HepG2 (cell line): ENCODE measurements around the gene NPHP4. TPM values are rescaled to one million over a fixed set of nuclear protein-coding genes. Genes with fewer than 3 reads are reported as not detected.

Experiments used
- ATAC-seq: fragments of 200-7000 bp; cut with Tn5 transposase; 3 replicates; pipeline ENCODE4 v1.9.1; 2020; ENCODE audit warnings: mild to moderate bottlenecking, moderate library complexity
- BruUV-seq: library from RNA; stranded (reverse); fragments of 400-500 nt; replicated peaks from 2 replicates; lab custom pipeline; 2021; lab: Mats Ljungman, UMichigan
- CTCF ChIA-PET: fragments of 300-600 bp; formaldehyde crosslinking; extraction: SDS; loops from one replicate; lab custom pipeline; 2021; ENCODE audit warnings: low total read pairs, inconsistent platforms, low intra/inter-chr PET ratio; lab: Yijun Ruan, JAX
- POLR2A ChIA-PET: fragments of 350-600 bp; sonication (Branson Sonifier 250); formaldehyde crosslinking; loops from one replicate; lab custom pipeline; 2020; ENCODE audit warnings: antibody characterized with exemption, inconsistent platforms; lab: Yijun Ruan, JAX
- DNase-seq: peaks from one replicate; pipeline ENCODE4 v3.0.0-alpha.2; 2015; ENCODE audit warnings: low spot score
- FAIRE-seq: peaks from 3 replicates; lab custom pipeline; 2011; peaks lifted over from hg19 to GRCh38; lab: Jason Lieb, UNC
- H2AFZ ChIP-seq: one replicate; pipeline ENCODE4 v1.6.1; 2011; ENCODE audit warnings: low read length, inconsistent platforms
- H3K27ac ChIP-seq: fragments of 300-600 bp; 3 replicates; pipeline ENCODE4 v1.8.0; 2011; ENCODE audit warnings: mixed run types, mild to moderate bottlenecking, mixed read lengths, low read length, inconsistent platforms; ENCODE audit not compliant: insufficient read depth; ENCODE audit errors: extremely low read length
- H3K27me3 ChIP-seq, 2 experiments: fragments of 200-600 bp in 1 of 2; 2 replicates in 1 of 2; 3 replicates in 1 of 2; pipeline versions ENCODE4 v1.6.0 to v1.8.0; 2011; ENCODE audit warnings: low read length in 2 of 2, mild to moderate bottlenecking in 2 of 2, moderate library complexity in 2 of 2, inconsistent platforms in 1 of 2; ENCODE audit not compliant: insufficient read depth in 2 of 2, control insufficient read depth in 1 of 2
- H3K36me3 ChIP-seq, 2 experiments: fragments of 200-600 bp in 1 of 2; replicated peaks in 1 of 2; 2 replicates in 1 of 2; 3 replicates in 1 of 2; pipeline versions ENCODE4 v1.5.1 to v1.8.0; 2011; ENCODE audit warnings: low read length in 2 of 2, inconsistent platforms in 1 of 2; ENCODE audit not compliant: insufficient read depth in 2 of 2, control insufficient read depth in 1 of 2
- H3K4me1 ChIP-seq: 2 replicates; pipeline ENCODE4 v1.5.1; 2012; ENCODE audit warnings: low read length, inconsistent platforms; ENCODE audit not compliant: insufficient read depth
- H3K4me2 ChIP-seq: 2 replicates; pipeline ENCODE4 v1.6.0; 2011; ENCODE audit warnings: low read depth, low read length, inconsistent platforms
- H3K4me3 ChIP-seq, 3 experiments: fragments of 200-600 bp in 1 of 3; sonication (generic), shearing (Covaris generic) in 1 of 3; replicated peaks in 1 of 3; 2 replicates each; pipeline ENCODE4 v1.5.1; 2011 to 2016; ENCODE audit warnings: low read length in 3 of 3, inconsistent platforms in 2 of 3, low read depth in 2 of 3, mild to moderate bottlenecking in 2 of 3, control low read depth in 1 of 3, mixed read lengths in 1 of 3; ENCODE audit not compliant: insufficient read depth in 1 of 3
- H3K79me2 ChIP-seq: one replicate; pipeline ENCODE4 v1.6.1; 2011; ENCODE audit warnings: low read length, inconsistent platforms; ENCODE audit not compliant: insufficient read depth
- H3K9ac ChIP-seq: 2 replicates; pipeline ENCODE4 v1.6.0; 2011; ENCODE audit warnings: mild to moderate bottlenecking, low read depth, low read length, inconsistent platforms; ENCODE audit not compliant: insufficient read depth
- H3K9me3 ChIP-seq: 2 replicates; pipeline ENCODE4 v1.5.1; 2012; ENCODE audit warnings: mild to moderate bottlenecking, low read length
- H4K20me1 ChIP-seq: 2 replicates; pipeline ENCODE4 v1.6.0; 2011; ENCODE audit warnings: inconsistent platforms, mild to moderate bottlenecking, low read length, moderate library complexity; ENCODE audit not compliant: insufficient read depth
- ATF7 ChIP-seq, 2 experiments: fragments of 450-650 bp in 1 of 2; sonication (generic) in 1 of 2; formaldehyde crosslinking in 1 of 2; IDR thresholded peaks; 2 replicates each; pipeline versions ENCODE4 v1.4.0 to v1.6.1; 2016 to 2020; ENCODE audit warnings: antibody characterized with exemption in 1 of 2, mild to moderate bottlenecking in 1 of 2, missing genetic modification reagents in 1 of 2
- ATM ChIP-seq: fragments of 450-650 bp; IDR thresholded peaks from 2 replicates; pipeline ENCODE4 v1.7.1; 2017; ENCODE audit warnings: mild to moderate bottlenecking, borderline replicate concordance
- CEBPB ChIP-seq: IDR thresholded peaks from 2 replicates; pipeline ENCODE4 v1.6.1; 2011; ENCODE audit warnings: low read depth, low read length, improper control_type of control experiment, borderline replicate concordance
- HNF4G ChIP-seq, 2 experiments: sonication (generic) in 1 of 2; formaldehyde crosslinking in 1 of 2; IDR thresholded peaks; 2 replicates each; pipeline versions ENCODE4 v1.4.0 to v1.6.1; 2011 to 2020; ENCODE audit warnings: borderline replicate concordance in 2 of 2, low read depth in 2 of 2, mild to moderate bottlenecking in 2 of 2, low read length in 1 of 2, missing genetic modification reagents in 1 of 2, moderate library complexity in 1 of 2
- ISX ChIP-seq: sonication (generic); formaldehyde crosslinking; conservative IDR thresholded peaks from 2 replicates; pipeline ENCODE4 v1.5.0; 2020; ENCODE audit warnings: missing genetic modification reagents
- KAT2B ChIP-seq: fragments of 150-350 bp; IDR thresholded peaks from 2 replicates; pipeline ENCODE4 v1.6.1; 2014; ENCODE audit warnings: low read depth, low read length, borderline replicate concordance
- NFIB ChIP-seq: sonication (generic); formaldehyde crosslinking; IDR thresholded peaks from 2 replicates; pipeline ENCODE4 v1.9.0; 2021; ENCODE audit warnings: missing genetic modification reagents, mild to moderate bottlenecking, borderline replicate concordance
- SIX4 ChIP-seq: sonication (generic); formaldehyde crosslinking; IDR thresholded peaks from 2 replicates; pipeline ENCODE4 v1.4.0; 2020; ENCODE audit warnings: missing genetic modification reagents
- ZNF713 ChIP-seq: sonication (generic); formaldehyde crosslinking; IDR thresholded peaks from 2 replicates; pipeline ENCODE4 v1.4.0; 2020; ENCODE audit warnings: mild to moderate bottlenecking, missing genetic modification reagents
- WGBS: methylation state at CpG from one replicate; pipeline ENCODE4 v1.1.6; 2017; ENCODE audit warnings: low lambda C conversion rate; 5-methylcytosine and 5-hydroxymethylcytosine counted together
- in situ Hi-C: cut with HindIII; loops from 2 replicates; pipeline ENCODE4 v1.10.0; 2017; ENCODE audit warnings: low pct_unique_long_range_greater_than_20kb; ENCODE audit not compliant: extremely low pct_ligation_motif_present
- intact Hi-C: fragments of 100-400 bp; cut with micrococcal nuclease; formaldehyde crosslinking; loops from one replicate; pipeline ENCODE4 v1.10.0; 2022; ENCODE audit not compliant: unreplicated experiment
- polyA plus RNA-seq, 8 experiments: library from polyadenylated mRNA; depleted of rRNA in 3 of 8; stranded (reverse) in 7 of 8; unstranded in 1 of 8; fragments of >200 nt; fragmentation: Illumina TruSeq in 4 of 8; extraction: Trizol in 4 of 8; gene quantifications; 2 replicates each; pipeline versions ENCODE4 v1.2.1 to v1.2.3, GENCODE V29; 2011 to 2016; ENCODE audit warnings: low read depth in 4 of 8, missing spikeins in 1 of 8, mixed read lengths in 1 of 8; ENCODE audit not compliant: insufficient read depth in 1 of 8
- total RNA-seq, 5 experiments: library from RNA; depleted of rRNA; stranded (reverse); fragments of >200 nt; fragmentation: Illumina TruSeq; extraction: Trizol; gene quantifications; 2 replicates each; pipeline ENCODE4 v1.2.3, GENCODE V29; 2016; ENCODE audit warnings: low read depth in 1 of 5

NPHP4 gene
- total and polyA plus RNA-seq, 2 of the 13 experiments (the other 11 are each of a cell fraction or from before 2014, with no cell fraction given): 4.4 to 6.8 TPM

GRCh38 chr1:5828308-5828935 is 163.8 kb downstream of the NPHP4 start:
- POLR2A ChIA-PET: no interaction called here

GRCh38 chr1:5827516-5827915 is 164.7 kb downstream of the NPHP4 start:
- Histone ChIP-seq H3K4me1 (no peaks in the 10 kb centered on the region), H3K4me2 (no peak overlapping the region), H3K9me3 (no peaks in the 10 kb centered on the region), H3K27me3 (peaks cover 3 to 24% of the 10 kb centered on the region in 2 experiments; a peak in 3 of 5 replicates), H3K79me2 (no peaks in the 10 kb centered on the region), H3K9ac (no peak overlapping the region), H4K20me1 (no peaks in the 10 kb centered on the region), H3K36me3 (no peaks in the 10 kb centered on the region), H3K27ac (no peak overlapping the region)
- ChIA-PET POLR2A (no interaction called here), CTCF (no interaction called here)
- 39% methylated on average over 9 of the region's 9 CpGs for WGBS
- no peak for DNase-seq
- intact Hi-C loops: no loop called here
- no TSS peak for BruUV-seq
- in situ Hi-C loops: no loop called here
- ATAC-seq: no peak
- TF ChIP-seq SIX4 (CRISPR knock-in tag): no peak
- TF ChIP-seq ZNF713 (CRISPR knock-in tag): no peak
- TF ChIP-seq ATM: no peak
- TF ChIP-seq NFIB: no peak
- TF ChIP-seq HNF4G (IDR thresholded peaks at IDR 0.05; ENCODE audit: borderline replicate concordance, low read depth, low read length): no peak
- TF ChIP-seq HNF4G (CRISPR knock-in tag; IDR thresholded peaks at IDR 0.05; ENCODE audit: borderline replicate concordance, low read depth): no peak
- TF ChIP-seq, all 625 proteins: peak for 0
- no peak for FAIRE-seq
- H2AFZ ChIP-seq: no peak overlapping the region
- H3K4me3 ChIP-seq: no peak overlapping the region

More at GRCh38 chr1:5828308-5828935, 163.8 kb downstream of the NPHP4 start:
- no peak for FAIRE-seq
- Histone ChIP-seq H3K9me3 (no peaks in the 10 kb centered on the region), H3K4me3 (no peak overlapping the region), H3K27ac (no peak overlapping the region), H3K27me3 (peaks cover 4 to 33% of the 10 kb centered on the region in 2 experiments; a peak in 3 of 5 replicates), H3K9ac (no peak overlapping the region), H2AFZ (no peak overlapping the region), H3K4me2 (no peak overlapping the region), H3K4me1 (no peaks in the 10 kb centered on the region), H3K79me2 (no peaks in the 10 kb centered on the region), H4K20me1 (no peaks in the 10 kb centered on the region), H3K36me3 (no peaks in the 10 kb centered on the region)
- CTCF ChIA-PET: no interaction called here
- ATAC-seq: no peak
- in situ Hi-C loops: no loop called here
- BruUV-seq: no TSS peak
- TF ChIP-seq CEBPB: peak; percentile 41; the same call in 1 of the 2 replicates
- 0 out of 2 replicates have a peak, but pooled peaks have one; percentile 5 for TF ChIP-seq ATF7 (IDR thresholded peaks at IDR 0.05)
- no peak for TF ChIP-seq ATF7 (CRISPR knock-in tag; IDR thresholded peaks at IDR 0.05)
- TF ChIP-seq ISX (CRISPR knock-in tag): no peak
- TF ChIP-seq KAT2B: no peak
- WGBS: 17% methylated on average over 6 of the region's 11 CpGs
- no peak for DNase-seq
- intact Hi-C loops: no loop called here
